HEK293 (cell line): ENCODE data around the gene MTX1.
"Not testable (repeated sequence)": the region's sequence is repeated elsewhere in the genome, so short reads cannot be mapped to it uniquely, and the experiment has no call there.

ENCODE experiments used
- CTCF ChIA-PET: fragments of 350-600 bp; formaldehyde crosslinking; extraction: SDS; loops from one replicate; lab custom pipeline; 2021; ENCODE audit warnings: antibody characterized with exemption; lab: Yijun Ruan, JAX
- POLR2A ChIA-PET: fragments of 300-600 bp; formaldehyde crosslinking; extraction: SDS; loops from one replicate; lab custom pipeline; 2020; ENCODE audit warnings: antibody characterized with exemption, inconsistent platforms; lab: Yijun Ruan, JAX
- H3K27ac ChIP-seq: fragments of 200-500 bp; sonication (Bioruptor generic); 2 replicates; pipeline ENCODE4 v1.5.1; 2014; ENCODE audit warnings: low read depth, low read length, control low read depth, inconsistent platforms; ENCODE audit errors: extremely low read depth
- H3K36me3 ChIP-seq, 2 experiments: fragments of 200-500 bp in 1 of 2; sonication (Bioruptor generic) in 1 of 2; 1 replicate in 1 of 2; 2 replicates in 1 of 2; pipeline ENCODE4 v1.5.1; 2014 to 2017; ENCODE audit warnings: inconsistent platforms in 2 of 2, low read length in 2 of 2; ENCODE audit not compliant: control insufficient read depth in 2 of 2, insufficient read depth in 1 of 2
- H3K4me1 ChIP-seq: fragments of 200-500 bp; sonication (Bioruptor generic); 2 replicates; pipeline ENCODE4 v1.5.1; 2014; ENCODE audit warnings: mild to moderate bottlenecking, low read length, inconsistent platforms; ENCODE audit not compliant: control insufficient read depth, insufficient read depth
- H3K4me3 ChIP-seq: 2 replicates; pipeline ENCODE4 v1.5.1; 2011; ENCODE audit warnings: low read depth, mild to moderate bottlenecking, control low read depth, low read length, moderate library complexity
- H3K9me3 ChIP-seq: fragments of 200-500 bp; sonication (Bioruptor generic); 2 replicates; pipeline ENCODE4 v1.5.1; 2014; ENCODE audit warnings: low read depth, low read length, inconsistent platforms; ENCODE audit not compliant: control insufficient read depth, insufficient read depth
- KLF1 ChIP-seq: fragments of 450-650 bp; formaldehyde crosslinking; IDR thresholded peaks from 2 replicates; pipeline ENCODE4 v1.5.1; 2016; ENCODE audit warnings: missing biosample characterization, missing genetic modification characterization
- KLF17 ChIP-seq: fragments of 450-650 bp; formaldehyde crosslinking; IDR thresholded peaks from 2 replicates; pipeline ENCODE4 v1.5.1; 2016; ENCODE audit warnings: missing biosample characterization, missing genetic modification characterization
- ZBTB8A ChIP-seq: fragments of 450-650 bp; formaldehyde crosslinking; IDR thresholded peaks from 2 replicates; pipeline ENCODE4 v1.5.1; 2016; ENCODE audit warnings: missing biosample characterization, missing genetic modification characterization
- ZNF335 ChIP-seq: fragments of 450-650 bp; formaldehyde crosslinking; conservative IDR thresholded peaks from 2 replicates; pipeline ENCODE4 v1.5.1; 2016; ENCODE audit warnings: missing biosample characterization, missing genetic modification characterization
- ZNF510 ChIP-seq: fragments of 450-650 bp; formaldehyde crosslinking; IDR thresholded peaks from 2 replicates; pipeline ENCODE4 v1.5.1; 2018; ENCODE audit warnings: mild to moderate bottlenecking, missing genetic modification characterization, missing biosample characterization; ENCODE audit not compliant: insufficient replicate concordance
- ZNF521 ChIP-seq: fragments of 450-650 bp; formaldehyde crosslinking; IDR thresholded peaks from 2 replicates; pipeline ENCODE4 v1.5.1; 2017; ENCODE audit warnings: missing biosample characterization, mild to moderate bottlenecking, missing genetic modification characterization
- ZNF529 ChIP-seq: fragments of 450-650 bp; formaldehyde crosslinking; IDR thresholded peaks from 2 replicates; pipeline ENCODE4 v1.5.1; 2017; ENCODE audit warnings: missing genetic modification characterization, missing biosample characterization; ENCODE audit not compliant: insufficient replicate concordance
- ZNF560 ChIP-seq: fragments of 450-650 bp; formaldehyde crosslinking; IDR thresholded peaks from 2 replicates; pipeline ENCODE4 v1.5.1; 2017; ENCODE audit warnings: missing biosample characterization, missing genetic modification characterization, borderline replicate concordance
- ZNF561 ChIP-seq: fragments of 450-650 bp; IDR thresholded peaks from 2 replicates; pipeline ENCODE4 v1.5.1; 2018; ENCODE audit warnings: missing biosample characterization, missing genetic modification characterization, borderline replicate concordance
- ZNF571 ChIP-seq: fragments of 450-650 bp; formaldehyde crosslinking; IDR thresholded peaks from 2 replicates; pipeline ENCODE4 v1.5.0; 2017; ENCODE audit warnings: missing biosample characterization, missing genetic modification characterization
- ZNF580 ChIP-seq: fragments of 450-650 bp; formaldehyde crosslinking; IDR thresholded peaks from 2 replicates; pipeline ENCODE4 v1.5.1; 2016; ENCODE audit warnings: missing biosample characterization, missing genetic modification characterization
- ZXDB ChIP-seq: fragments of 450-650 bp; formaldehyde crosslinking; IDR thresholded peaks from 2 replicates; pipeline ENCODE4 v1.5.1; 2016; ENCODE audit warnings: missing biosample characterization, missing genetic modification characterization
- TF ChIP-seq, protein P1 (sequence below): fragments of 450-650 bp; formaldehyde crosslinking; IDR thresholded peaks from 2 replicates; pipeline ENCODE4 v1.5.1; 2016; ENCODE audit warnings: missing biosample characterization, missing genetic modification characterization
- TF ChIP-seq, protein P2 (sequence below): fragments of 450-650 bp; formaldehyde crosslinking; IDR thresholded peaks from 2 replicates; pipeline ENCODE4 v1.5.1; 2016; ENCODE audit warnings: missing biosample characterization, missing genetic modification characterization
- TF ChIP-seq, protein P3 (sequence below): fragments of 450-650 bp; IDR thresholded peaks from 2 replicates; pipeline ENCODE4 v1.5.1; 2018; ENCODE audit warnings: missing biosample characterization, missing genetic modification characterization
- TF ChIP-seq, protein P4 (sequence below): fragments of 450-650 bp; formaldehyde crosslinking; IDR thresholded peaks from 2 replicates; pipeline ENCODE4 v1.5.1; 2016; ENCODE audit warnings: missing biosample characterization, missing genetic modification characterization

The MTX1 gene

GRCh38 chr1:155228096-155228427 is 19.6 kb downstream of the MTX1 start:
- H3K9me3 ChIP-seq: no peaks in the 10 kb centered on the region
- no peaks in the 10 kb centered on the region for H3K36me3 ChIP-seq
- H3K4me1 ChIP-seq: peaks cover 3% of the 10 kb centered on the region
- no peak for TF ChIP-seq ZNF521 (tag by site-specific recombination)
- TF ChIP-seq KLF17 (tag by site-specific recombination): no peak
- no peak for TF ChIP-seq ZNF529 (tag by site-specific recombination)
- TF ChIP-seq, protein P1, sequence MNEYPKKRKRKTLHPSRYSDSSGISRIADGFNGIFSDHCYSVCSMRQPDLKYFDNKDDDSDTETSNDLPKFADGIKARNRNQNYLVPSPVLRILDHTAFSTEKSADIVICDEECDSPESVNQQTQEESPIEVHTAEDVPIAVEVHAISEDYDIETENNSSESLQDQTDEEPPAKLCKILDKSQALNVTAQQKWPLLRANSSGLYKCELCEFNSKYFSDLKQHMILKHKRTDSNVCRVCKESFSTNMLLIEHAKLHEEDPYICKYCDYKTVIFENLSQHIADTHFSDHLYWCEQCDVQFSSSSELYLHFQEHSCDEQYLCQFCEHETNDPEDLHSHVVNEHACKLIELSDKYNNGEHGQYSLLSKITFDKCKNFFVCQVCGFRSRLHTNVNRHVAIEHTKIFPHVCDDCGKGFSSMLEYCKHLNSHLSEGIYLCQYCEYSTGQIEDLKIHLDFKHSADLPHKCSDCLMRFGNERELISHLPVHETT: no peak
- no peak for TF ChIP-seq ZXDB (tag by site-specific recombination)
- TF ChIP-seq, protein P2, sequence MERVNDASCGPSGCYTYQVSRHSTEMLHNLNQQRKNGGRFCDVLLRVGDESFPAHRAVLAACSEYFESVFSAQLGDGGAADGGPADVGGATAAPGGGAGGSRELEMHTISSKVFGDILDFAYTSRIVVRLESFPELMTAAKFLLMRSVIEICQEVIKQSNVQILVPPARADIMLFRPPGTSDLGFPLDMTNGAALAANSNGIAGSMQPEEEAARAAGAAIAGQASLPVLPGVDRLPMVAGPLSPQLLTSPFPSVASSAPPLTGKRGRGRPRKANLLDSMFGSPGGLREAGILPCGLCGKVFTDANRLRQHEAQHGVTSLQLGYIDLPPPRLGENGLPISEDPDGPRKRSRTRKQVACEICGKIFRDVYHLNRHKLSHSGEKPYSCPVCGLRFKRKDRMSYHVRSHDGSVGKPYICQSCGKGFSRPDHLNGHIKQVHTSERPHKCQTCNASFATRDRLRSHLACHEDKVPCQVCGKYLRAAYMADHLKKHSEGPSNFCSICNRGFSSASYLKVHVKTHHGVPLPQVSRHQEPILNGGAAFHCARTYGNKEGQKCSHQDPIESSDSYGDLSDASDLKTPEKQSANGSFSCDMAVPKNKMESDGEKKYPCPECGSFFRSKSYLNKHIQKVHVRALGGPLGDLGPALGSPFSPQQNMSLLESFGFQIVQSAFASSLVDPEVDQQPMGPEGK (tag by site-specific recombination): no peak
- peak; percentile 84 for TF ChIP-seq ZNF335 (tag by site-specific recombination)
- TF ChIP-seq ZBTB8A (tag by site-specific recombination): no peak
- TF ChIP-seq KLF1 (tag by site-specific recombination): no peak
- no peak for TF ChIP-seq ZNF571 (tag by site-specific recombination)
- no peak for TF ChIP-seq ZNF580 (tag by site-specific recombination)
- no peak for TF ChIP-seq ZNF560 (tag by site-specific recombination)
- TF ChIP-seq ZNF510 (tag by site-specific recombination): no peak
- TF ChIP-seq, protein P3, sequence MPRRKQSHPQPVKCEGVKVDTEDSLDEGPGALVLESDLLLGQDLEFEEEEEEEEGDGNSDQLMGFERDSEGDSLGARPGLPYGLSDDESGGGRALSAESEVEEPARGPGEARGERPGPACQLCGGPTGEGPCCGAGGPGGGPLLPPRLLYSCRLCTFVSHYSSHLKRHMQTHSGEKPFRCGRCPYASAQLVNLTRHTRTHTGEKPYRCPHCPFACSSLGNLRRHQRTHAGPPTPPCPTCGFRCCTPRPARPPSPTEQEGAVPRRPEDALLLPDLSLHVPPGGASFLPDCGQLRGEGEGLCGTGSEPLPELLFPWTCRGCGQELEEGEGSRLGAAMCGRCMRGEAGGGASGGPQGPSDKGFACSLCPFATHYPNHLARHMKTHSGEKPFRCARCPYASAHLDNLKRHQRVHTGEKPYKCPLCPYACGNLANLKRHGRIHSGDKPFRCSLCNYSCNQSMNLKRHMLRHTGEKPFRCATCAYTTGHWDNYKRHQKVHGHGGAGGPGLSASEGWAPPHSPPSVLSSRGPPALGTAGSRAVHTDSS (tag by site-specific recombination): 0 out of 2 replicates have a peak, but pooled peaks have one; percentile 1
- TF ChIP-seq ZNF561 (tag by site-specific recombination): no peak
- TF ChIP-seq, protein P4, sequence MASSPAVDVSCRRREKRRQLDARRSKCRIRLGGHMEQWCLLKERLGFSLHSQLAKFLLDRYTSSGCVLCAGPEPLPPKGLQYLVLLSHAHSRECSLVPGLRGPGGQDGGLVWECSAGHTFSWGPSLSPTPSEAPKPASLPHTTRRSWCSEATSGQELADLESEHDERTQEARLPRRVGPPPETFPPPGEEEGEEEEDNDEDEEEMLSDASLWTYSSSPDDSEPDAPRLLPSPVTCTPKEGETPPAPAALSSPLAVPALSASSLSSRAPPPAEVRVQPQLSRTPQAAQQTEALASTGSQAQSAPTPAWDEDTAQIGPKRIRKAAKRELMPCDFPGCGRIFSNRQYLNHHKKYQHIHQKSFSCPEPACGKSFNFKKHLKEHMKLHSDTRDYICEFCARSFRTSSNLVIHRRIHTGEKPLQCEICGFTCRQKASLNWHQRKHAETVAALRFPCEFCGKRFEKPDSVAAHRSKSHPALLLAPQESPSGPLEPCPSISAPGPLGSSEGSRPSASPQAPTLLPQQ (tag by site-specific recombination): no peak
- TF ChIP-seq, all 188 proteins: peak for 2
- Histone ChIP-seq H3K27ac (peak overlapping the region; percentile 76), H3K4me3 (no peak overlapping the region)
- ChIA-PET CTCF (interaction anchor here (0.6 to 2.1 kb wide), 5 partner anchors 20 to 85 kb away, joined by 3 to 25 read pairs (median 5); partner anchors contain the start of genes MTX1 and THBS3), POLR2A (interaction anchor here (1.0 to 2.0 kb wide), 4 partner anchors 13 to 34 kb away, joined by 4 to 8 read pairs (median 4); partner anchors contain the start of genes SCAMP3 and THBS3)

DNA sequence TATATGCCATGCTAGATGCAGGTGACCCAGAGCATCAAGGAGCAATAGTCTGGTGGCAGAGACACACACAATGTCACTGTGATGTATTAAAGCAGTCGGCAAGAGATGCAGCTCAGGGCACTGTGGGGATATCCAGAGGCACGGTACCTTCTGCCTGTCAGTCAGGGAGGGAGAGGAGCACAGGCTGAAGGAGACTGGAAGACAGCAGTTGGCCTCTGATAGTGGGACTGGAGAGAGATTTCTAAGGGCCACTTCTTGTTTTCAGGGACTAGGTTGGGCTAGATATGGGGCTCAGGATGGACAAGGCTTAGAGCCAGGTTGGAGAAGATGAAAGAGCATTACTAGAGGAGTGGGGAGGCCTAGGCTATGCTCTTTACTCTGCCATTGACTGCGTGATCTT is 22.8 kb downstream of the MTX1 start:
- H3K9me3 ChIP-seq, H3K4me3 ChIP-seq, H3K36me3 ChIP-seq, H3K4me1 ChIP-seq, CTCF ChIA-PET, POLR2A ChIA-PET, H3K27ac ChIP-seq: not testable (repeated sequence)
